Ureter (tissue), 1 donor: ENCODE results near the gene THSD4. TPM values are rescaled to one million over a fixed set of nuclear protein-coding genes. Genes with fewer than 3 reads are reported as not detected.
"Not testable (repeated sequence)": the region's sequence is repeated elsewhere in the genome, so short reads cannot be mapped to it uniquely, and the experiment has no call there.

Source experiments
- DNase-seq: peaks from one replicate; pipeline ENCODE4 v3.0.0-alpha.2; 2020; ENCODE audit warnings: low spot score
- total RNA-seq: library from RNA; stranded (reverse); gene quantifications from one replicate; pipeline ENCODE4 v1.2.4, GENCODE V29; 2023
- donor health status: DM: yes; HTN: yes; CAD: no.

THSD4 gene
- total RNA-seq, 1 donor from 2014 or later, result 57.9 TPM

DNA sequence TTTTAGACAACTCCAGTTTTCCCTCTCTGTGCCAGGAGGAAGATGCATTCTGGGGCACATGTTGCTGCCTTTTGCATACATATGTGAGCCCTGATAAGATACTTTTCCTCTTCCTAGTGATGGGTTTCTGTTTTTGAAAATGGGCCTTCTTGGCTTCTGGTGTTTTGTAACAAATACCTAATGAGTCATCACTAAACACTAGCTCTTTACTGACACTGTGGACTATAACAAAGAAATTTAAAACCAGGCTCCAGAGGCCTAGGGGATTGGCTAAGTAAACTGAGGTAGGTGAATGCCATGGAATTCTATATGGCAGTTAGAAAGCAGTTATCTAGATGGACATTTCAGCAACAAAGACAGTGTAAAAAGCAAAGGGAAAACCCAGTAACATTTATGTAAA is 601.7 kb downstream of the THSD4 start:
- DNase-seq, result no peak

GRCh38 chr15:71718116-71718910 is 603.0 kb downstream of the THSD4 start:
- DNase-seq, result no peak

GRCh38 chr15:71723344-71723743 is 608.1 kb downstream of the THSD4 start:
- DNase-seq, result no peak

GRCh38 chr15:71725207-71725955 is 610.1 kb downstream of the THSD4 start:
- DNase-seq, result not testable (repeated sequence)

DNA sequence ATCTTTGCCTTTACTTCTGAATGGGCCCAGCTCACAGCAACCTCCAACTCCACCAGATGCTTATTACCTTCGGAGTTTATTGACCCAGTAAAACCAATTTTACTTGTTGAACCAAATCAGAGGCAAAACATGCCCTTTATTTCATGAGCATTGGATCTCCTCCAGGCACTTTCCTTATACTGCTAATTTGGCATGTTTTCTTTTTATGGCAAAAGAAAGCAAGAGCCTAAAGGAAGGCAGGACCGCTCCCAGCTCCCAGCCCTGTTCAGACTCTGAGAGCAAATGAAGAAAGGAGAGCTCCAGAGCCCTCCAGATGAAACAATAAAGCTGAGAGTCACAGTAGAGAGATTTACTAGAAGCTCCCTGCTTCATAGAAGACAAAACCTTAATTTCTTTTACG is 613.6 kb downstream of the THSD4 start:
- no peak for DNase-seq

DNA sequence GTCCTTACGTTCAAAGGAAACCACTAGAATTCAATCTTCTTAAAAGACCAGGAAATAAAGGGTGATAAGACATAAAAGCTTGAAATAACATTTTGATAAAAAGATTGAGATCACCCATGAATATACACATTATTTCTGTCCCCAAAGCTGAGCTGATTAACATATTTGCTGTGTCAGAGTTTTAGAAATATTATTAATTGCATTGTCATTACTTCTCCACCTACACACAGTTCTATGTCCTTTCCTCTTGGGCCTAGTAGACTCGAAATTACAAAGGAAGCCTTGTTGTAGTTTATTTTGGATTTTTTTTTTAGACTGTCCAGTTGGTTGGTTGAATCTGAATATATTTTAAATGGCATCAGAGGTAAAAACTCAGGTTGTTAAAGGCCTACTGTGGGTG is 614.0 kb downstream of the THSD4 start:
- DNase-seq, result no peak

DNA sequence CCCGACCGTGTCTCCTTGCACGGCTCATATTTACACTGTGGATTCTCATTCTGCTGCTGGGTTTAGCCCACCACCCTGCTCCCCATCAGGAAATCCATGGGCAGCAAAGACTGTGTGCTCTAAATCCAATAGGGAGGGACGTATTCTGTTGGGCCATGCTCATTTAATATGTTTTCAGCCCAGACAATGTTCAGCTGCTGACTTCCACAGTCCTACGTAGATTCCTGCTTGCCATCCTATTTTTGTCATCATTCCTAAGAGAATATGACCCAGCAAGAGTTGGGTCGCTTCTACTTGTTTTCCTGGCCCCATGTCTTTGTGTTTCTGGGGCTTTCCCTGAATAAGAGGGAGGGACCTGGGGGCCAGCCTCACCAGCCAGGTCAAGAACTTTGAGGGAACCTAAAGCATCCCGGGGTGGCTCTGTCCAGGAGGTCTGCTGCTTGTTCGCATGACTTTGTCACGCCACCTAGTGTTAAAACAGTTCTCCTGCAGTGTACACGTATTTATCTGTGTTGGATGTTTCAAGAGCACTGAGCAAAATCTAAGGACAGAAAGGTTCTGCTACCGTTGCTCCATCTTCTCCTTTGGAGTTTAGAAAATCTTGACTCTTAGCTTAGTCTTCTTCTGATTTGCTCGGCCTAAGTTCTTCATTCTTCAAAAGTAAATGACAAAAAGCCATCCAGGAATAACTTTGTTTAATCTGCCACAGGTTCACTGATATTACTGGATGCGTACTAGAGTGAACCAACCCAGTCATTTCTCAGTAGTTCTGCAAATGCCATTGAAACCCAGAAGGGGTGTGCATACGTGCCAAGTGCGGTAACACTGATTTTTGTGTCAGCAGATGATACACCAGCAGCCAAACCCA is 615.2 kb downstream of the THSD4 start:
- no peak for DNase-seq

- no peak for DNase-seq
These were observed 617.4 kb downstream of the THSD4 start for GRCh38 chr15:71732636-71733035.

- no peak for DNase-seq
These were observed 617.9 kb downstream of the THSD4 start for GRCh38 chr15:71733122-71733521.

DNA sequence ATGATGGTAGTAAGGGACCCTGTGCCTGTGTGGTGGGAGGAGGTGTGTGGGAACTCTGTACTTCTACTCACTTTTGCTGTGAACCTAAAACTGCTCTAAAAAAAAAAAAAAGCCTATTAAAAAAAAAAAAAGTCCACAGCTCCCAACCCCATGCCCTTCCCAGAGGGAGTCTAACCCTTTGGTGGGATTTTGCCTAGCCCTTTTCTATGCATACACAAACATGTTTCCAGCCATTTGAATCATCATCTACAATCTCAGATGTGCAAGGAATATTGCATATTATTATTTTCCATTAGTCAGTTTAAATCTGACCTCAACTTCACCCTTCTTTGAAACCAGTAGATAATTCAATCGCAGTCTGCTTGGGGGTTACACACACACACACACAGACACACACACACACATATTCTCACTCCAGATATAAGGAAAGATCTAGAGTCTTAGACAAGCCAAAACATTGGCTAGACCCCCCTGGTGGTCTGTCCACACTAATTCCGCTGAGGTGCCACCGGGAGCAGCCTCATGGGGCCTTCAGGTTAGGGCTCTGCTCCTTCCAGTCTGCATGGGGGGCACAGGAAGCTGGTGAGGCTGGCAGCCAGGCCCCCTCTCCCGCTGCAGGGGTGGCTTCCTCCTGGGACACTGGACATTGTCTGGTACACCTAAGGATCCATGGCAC is 619.6 kb downstream of the THSD4 start:
- no peak for DNase-seq

GRCh38 chr15:71735385-71735757 is 620.1 kb downstream of the THSD4 start:
- DNase-seq, result no peak

GRCh38 chr15:71736286-71736947 is 621.1 kb downstream of the THSD4 start:
- no peak for DNase-seq

- no peak for DNase-seq
These were observed 622.5 kb downstream of the THSD4 start for GRCh38 chr15:71737761-71738160.

DNA sequence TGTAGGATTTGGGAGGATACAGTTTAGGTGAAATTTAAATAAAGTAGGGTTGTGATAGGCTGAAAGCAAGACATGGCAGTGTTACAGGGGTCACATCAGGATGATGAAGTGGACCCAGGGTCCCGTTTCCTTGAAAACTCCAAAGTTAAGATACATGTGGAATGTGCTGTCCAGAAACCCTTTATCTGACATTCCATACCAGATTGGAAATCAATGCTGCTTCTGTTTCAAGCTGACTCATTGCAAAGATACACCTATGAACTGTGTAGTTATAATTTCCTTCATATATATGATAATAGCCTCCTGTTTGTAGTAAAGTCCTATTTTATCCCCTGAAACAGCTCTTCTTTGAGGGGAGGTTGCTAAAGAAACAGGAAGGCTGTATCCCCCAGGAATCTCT is 624.1 kb downstream of the THSD4 start:
- DNase-seq, result no peak

DNA sequence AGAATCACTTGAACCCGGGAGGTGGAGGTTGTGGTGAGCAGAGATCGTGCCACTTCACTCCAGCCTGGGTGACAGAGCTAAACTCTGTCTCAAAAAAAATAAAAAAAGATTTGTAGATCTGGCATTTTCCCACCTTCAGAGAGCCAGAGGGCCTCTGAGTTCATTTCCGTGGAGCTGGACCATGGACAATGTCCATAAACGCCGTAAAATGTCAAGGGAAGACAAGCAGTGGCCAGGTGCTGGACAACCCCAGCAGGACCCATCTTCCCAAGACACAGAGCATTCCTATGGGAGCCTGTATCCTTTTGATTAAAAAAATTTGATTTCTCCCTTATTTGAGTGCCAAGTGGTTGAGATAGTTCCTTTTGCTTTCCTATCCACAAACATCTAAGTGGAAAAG is 627.7 kb downstream of the THSD4 start:
- DNase-seq, result no peak

GRCh38 chr15:71743861-71744382 is 628.7 kb downstream of the THSD4 start:
- DNase-seq, result no peak

GRCh38 chr15:71746719-71747118 is 631.4 kb downstream of the THSD4 start:
- peak; percentile 67 for DNase-seq

- no peak for DNase-seq
These were observed 632.1 kb downstream of the THSD4 start for GRCh38 chr15:71747128-71748083.

DNA sequence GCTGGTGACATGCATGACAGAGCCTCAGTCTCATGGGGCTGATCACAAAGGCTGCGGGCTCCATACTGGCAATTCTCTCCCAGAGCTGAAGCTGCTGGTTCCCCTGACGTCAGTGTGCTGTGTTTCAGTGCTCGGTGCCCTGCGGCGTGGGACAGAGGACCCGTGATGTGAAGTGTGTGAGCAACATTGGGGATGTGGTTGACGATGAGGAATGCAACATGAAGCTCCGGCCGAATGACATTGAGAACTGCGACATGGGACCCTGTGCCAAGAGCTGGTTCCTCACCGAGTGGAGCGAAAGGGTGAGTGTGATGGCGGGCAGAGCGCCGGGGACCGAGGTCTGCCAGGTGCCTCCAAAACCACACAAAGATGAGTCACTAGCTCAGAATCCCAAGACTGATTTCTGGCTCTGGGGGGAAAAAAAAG is 633.0 kb downstream of the THSD4 start:
- DNase-seq, result no peak

DNA sequence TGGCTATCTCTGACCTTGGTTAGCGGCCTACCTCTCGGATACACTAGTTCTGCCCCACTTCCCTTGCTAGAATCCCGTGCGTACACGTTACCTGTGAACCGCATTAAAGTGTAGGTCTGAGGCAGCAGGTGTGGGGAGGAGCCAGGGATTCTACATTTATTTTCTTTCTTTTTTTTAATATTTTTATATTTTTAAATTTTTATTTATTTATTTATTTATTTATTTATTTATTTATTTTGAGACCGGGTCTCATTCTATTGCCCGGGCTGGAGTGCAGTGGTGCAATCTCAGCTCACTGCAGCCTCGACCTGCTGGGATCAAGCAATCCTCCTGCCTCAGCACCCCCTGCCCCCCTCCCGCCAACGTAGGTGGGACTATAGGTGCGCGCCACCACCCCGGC is 634.2 kb downstream of the THSD4 start:
- DNase-seq, result no peak
